Right kidney (tissue), 1 donor: Measurements from ENCODE around the gene LRRC3B.

Source experiments
- DNase-seq: peaks from one replicate; pipeline ENCODE4 v3.0.0-alpha.2; 2016

LRRC3B gene

DNA sequence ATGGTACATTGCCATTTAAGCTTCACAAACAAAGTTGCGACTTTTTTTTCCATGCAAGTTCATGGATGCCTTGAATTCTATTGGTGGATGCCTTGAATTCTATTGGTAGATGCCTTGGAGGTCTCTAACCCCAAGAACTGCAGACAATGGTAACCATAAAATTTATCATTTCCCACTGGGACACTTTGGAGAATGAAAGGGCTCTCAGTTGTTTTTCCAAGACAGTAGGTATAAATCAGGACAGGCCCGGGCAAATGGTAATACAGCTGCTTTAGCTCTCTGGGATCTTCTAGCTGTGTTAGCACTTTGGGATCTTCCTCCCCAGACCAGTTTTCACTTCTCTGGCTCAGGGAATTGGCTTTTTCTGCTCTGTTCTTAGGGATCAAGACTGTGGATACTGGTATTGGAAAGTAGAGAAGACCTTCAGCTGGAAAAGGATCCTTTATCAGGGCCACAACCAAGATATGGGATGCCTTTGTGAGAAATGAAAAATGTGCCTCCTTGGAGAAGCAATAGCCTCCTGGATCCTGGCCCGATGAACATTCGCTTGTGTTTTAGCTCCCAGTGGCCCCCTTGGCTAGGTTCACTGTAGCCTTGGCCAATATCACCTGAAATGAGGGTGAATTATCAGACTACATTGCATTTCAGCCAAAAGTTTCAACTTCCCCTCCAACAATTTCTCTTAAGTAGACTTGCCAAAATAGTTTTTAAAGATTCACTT is 8.3 kb downstream of the LRRC3B start:
- DNase-seq = no peak

DNA sequence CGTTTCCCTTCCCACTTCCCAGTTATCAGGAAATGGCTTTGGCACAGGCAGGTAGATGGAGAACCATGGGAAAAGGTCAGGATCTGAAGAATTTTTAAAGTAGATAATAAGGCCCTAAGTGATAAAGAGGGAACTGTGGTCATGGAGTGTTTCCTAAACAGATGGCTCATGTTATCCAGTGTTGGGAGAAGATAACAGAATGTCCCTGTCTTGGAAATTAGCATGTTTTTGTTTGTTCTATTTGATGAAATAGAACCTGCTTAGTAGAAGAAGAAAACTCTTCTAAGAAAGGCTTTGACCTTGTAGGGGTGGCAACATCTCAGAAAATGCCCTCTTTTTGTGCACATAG is 8.8 kb downstream of the LRRC3B start:
- DNase-seq = no peak

DNA sequence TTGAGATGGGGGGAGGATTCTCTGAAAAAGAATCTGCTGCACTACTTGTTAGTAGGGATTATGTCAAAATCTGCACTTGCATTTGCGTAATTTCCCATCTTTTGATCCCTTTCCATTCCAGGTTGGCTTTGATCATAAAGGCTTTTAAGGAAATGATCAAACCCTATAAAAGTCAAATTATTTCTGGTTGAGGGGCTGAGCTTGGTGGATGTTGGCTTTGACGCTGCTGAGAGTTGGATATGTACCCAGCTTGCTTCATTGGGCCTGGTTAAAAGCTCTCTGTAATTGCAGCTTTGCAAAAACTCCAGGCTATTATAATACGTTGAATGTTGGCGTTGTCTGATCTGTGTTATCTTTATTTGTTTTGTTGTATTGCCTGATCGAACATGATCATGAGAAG is 12.0 kb downstream of the LRRC3B start:
- no peak for DNase-seq

DNA sequence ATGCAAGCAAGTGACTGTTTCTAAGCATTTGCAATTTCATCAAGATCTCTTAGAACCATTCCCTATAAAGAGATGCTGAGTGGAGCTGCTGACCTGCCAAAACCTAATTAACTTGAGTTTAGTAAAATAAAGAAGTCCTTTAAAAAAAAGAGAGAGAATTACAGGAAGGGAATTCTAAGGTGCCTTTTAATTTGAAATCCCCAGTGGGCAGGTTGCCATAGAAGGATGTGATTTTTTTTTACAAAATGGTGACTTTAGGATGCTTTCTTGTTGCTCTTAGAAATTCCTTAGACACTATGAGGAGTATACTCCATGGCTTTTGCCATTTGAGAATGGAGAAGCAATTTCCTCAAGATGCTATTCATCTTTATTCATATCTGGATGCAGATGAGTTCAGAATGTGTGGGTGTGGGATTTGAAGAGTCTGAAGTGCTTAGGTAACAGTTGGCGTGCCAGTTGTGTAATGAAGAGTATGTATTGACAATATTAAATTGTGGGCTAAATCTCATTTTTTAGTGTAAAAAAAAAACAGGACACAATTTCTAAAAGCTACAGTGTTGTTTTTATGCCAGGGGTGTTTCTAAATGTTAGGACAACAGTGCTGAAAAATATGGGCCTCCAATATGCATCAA is 13.6 kb downstream of the LRRC3B start:
- DNase-seq = no peak

DNA sequence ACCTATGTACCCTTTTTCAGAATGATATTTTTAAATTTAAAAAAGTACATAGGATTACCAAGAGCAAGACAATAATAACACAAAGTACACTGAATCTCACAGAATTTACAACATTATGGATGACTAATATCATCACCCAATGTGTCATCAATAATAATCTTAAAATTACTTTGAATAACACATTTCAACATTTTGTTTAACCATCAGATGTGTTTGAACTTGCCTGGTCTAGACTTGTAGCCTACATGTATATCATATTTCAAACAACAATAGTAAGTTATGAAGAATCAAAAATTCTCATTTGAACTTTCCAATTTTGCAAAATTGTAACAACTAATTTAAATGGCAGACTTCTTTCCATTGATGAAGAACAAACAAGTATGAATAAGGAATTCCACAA is 15.1 kb downstream of the LRRC3B start:
- DNase-seq = no peak

DNA sequence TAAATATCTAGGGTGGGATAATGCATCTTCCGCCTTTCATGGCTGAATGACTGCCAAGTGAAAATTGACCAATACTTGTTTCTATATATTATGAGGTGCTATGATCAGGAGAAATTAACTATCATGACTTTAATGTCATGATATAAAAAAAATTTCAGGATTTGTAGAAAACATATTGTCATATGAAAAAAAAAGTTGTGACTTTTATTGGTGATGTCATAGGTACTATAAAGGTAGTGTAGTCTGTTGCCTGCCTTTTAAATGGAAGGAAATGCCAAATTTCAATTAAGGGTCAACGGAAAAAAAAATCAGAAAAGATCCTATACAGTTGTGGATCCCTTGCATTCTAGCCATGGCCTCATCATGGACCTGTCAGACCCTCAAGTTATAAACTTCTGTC is 15.5 kb downstream of the LRRC3B start:
- DNase-seq = no peak

DNA sequence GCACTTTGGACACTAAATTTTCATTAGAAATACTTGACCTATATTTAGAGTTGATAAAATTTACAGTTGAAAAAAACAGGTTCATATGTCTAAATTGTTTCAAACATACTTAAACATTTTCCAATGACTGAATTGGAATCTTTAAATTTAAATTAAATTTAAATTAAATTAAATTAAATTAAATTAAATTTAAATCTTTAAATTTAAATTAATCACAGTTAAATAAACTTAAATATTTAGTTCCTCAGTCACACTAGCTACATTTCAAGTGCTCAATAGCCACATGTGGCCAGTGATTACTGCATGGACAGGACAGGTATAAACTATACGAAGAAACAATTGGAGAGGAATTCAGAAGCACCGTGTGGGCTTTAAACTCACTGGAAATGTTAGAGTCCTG is 16.8 kb downstream of the LRRC3B start:
- DNase-seq = no peak

DNA sequence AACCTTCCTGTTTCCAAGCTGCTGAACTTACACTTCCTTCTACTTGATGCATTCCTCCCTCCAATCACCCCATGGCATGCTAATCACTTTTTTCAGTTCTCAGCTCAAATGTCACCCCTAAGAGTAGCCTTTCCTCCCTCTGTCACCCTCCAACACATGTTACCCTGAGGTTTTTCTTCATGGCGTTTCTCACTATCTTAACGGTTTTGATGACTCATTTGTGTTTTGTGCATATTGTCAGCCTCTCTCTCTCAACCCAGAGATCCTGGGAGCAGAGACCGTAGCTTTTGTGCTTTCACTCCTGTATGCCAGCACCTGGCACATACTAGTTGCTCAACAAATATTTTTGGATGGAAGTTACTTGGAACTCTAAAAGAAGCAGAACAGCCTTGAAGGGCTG is 24.5 kb downstream of the LRRC3B start:
- no peak for DNase-seq

DNA sequence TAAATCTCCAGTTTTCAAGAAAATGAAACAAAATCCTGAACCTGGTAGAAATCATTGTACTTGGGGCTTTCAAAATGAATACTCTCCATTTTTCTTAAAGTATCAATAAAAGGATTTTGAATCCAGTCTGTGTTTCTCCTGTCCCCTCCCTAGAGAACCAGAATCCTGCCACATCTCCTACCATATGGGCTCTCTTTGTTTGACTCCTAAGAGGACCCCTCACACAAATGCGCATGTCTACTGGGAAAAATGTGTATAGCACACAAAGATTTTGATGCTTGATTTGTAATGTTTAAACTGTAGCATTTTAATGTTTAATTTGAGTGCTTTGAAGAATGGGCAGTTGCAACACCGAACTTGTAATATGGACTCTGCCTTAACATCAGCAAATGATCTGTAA is 25.9 kb downstream of the LRRC3B start:
- no peak for DNase-seq

DNA sequence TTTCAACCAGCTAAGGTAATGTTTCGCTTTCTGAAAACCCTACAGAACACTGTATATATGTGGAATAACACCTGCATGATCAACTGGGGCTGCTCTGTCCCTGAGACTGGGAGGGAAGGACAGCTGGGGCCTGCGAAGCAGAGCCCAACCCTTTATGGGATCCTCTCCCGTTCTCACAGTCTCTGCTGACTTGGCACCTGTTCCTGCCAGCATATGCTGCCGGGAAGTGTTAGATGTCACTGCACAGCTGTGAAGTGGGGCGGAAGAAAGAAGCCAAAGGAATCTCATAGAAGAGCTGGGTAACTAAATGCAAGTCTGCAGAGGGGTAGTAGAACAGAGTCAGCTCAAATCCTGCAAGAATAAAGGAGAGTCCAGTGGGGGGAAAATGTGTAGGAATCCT is 29.6 kb downstream of the LRRC3B start:
- no peak for DNase-seq

DNA sequence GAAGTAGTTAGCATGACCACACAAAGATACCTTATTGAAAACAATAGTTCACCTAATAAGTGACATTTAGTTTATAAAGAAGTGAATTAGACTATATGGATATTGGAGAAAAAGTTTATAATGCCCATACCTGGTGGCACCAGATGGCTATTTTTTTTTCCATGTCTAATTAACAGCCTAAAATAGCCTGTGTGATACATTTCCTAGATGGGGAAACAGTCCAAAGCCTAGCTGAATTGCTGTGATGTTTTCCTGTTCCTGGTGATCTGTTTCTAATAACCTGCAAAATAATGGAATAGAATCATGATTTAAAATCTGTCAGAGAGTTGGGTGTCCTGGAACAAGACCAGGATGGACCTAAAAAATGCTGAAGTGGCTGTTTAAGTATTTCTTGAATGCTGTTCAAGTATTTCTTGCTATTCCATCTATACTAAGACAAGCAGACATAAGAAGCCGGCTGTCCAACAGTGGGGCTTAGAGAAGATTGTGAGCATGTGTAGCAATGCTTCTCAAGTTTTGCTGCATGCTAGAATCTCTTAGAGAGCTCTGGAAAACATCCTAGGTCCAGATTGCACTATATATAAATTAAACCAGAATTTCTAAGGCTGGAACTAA is 31.3 kb downstream of the LRRC3B start:
- no peak for DNase-seq

DNA sequence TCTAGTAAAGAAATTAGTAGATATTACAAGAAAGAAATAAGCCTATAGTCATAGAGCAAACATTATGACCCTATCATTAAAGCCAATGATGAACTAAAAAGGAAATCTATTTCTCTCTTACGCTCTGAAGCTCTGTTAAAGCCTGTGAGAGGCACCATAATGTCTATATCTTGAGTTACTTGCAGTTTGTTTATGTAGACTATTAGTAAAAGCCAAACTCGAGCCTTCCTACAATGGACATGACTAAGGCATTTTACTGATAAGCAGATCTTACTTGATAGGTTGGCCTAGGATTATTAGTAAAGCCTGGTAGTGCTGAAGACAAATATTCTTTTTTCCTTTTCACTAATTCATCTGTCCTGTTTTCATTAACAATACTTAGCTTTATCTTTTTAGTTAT is 32.7 kb downstream of the LRRC3B start:
- DNase-seq = no peak

DNA sequence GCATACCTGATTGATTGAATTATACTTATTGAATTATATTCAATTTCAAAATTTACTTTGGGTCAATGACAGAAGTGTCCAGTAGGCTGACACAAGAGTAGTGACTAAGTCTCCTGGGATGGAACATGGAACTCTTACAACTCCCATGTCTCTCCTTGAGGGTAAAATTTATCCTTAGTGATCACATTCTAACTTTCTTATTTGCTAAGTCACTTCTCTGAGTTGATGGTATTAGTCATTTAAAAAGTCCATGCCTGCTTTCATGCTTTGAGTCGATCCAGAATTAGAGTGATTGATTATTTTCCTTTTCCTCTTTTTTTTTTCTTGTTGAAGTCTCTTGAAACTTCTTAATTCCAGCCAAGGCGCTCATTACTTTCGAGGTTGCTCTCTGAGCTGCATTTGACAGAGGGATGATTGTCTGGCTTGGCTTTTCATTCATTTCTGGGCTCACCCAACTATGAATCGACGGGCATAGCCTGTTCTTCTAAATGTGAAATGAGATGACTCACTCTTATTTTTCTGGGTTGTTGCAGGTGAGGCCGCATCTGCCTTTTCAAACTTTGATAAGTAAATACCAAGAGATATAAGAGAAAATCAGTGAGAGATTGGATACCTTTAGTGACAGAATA is 34.9 kb downstream of the LRRC3B start:
- no peak for DNase-seq

DNA sequence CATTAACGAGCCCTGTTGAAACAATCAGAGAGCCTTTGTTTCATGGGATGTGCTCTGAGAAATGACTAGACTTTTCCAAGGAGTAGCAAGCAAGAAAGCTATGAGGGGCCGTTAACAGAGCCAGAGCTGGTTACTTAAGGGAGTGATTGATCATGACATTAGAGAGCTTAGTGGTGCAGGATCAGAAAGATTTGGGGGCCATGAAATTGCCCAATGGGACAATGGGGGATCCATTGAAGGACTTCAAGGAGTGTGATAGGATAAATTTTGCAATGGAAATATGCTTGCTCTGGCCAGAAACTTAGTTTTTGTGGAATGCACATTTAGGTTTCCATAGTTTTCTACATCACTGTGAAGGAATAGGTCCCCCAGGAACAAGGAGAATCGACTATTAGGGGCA is 45.6 kb downstream of the LRRC3B start:
- no peak for DNase-seq

DNA sequence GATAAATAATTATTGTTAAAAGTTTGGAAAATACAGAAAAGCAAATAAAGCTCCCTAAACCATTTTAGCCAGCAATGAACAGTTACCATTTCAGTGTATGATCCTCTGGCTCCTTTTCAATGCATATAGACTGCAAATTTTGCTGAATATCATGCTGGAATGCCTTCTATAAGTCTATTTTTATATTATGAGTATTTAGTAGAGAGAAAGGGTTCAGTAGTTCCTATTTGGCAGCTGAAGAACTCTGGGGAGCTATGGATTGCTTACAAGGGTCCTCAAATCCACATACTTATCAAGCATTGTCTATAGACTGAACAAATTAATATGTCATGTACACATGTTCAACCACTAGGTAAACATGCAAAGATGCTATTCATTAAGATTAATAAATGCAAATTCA is 46.1 kb downstream of the LRRC3B start:
- DNase-seq = no peak

DNA sequence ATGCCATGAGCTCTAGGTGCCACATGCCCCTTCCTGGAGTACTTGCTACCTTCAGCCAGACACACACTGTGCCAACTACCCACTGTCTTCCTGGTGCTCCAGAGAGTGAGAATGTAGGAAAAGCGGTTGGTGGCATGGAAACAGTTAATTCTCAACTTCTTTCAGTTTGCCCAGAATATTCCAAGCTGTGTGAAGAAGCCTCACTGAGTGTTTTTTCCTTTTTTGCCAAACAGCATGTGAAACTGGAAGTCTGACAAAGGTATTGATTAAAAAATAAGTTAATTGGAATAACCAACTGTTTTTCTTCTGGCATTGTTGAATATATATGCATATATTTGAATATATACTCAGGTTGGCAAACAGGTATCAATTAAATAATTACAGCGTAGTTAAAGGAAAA is 52.8 kb downstream of the LRRC3B start:
- no peak for DNase-seq

DNA sequence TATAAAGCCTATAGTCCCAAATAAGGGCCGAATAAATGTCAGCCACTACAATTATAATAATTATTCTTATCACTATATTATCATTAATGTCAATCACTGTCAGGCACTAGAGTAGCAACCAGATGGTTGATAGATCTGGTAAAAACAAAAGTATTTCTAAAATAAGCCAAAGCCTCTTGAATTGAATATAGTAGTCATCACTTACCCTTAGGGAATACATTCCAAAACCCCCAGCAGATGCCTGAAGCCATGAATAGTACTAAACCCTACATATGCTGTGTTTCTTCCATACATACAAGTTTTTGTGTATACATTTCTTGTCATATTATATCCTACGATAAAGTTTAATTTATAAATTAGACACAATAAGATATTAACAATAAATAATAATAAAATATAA is 59.1 kb downstream of the LRRC3B start:
- DNase-seq = no peak

DNA sequence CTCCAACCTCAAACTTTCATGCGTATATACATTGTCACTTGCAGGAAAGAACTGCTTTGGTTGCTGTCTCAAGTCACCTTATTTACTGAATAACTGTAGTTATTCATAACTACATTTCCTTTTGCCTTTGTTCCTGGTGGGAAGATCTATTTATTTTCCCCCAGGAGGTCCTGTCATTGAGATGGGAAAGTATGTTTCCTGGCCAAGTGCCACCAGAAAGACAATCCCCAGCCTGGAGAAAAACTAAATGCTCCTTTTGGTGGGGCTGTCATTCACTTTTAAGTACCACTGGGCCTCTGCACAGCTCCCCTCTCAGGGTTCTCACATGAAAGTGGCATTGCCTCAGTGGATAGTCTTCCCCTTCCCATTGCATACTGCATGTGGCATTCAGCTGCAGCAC is 59.8 kb downstream of the LRRC3B start:
- no peak for DNase-seq

DNA sequence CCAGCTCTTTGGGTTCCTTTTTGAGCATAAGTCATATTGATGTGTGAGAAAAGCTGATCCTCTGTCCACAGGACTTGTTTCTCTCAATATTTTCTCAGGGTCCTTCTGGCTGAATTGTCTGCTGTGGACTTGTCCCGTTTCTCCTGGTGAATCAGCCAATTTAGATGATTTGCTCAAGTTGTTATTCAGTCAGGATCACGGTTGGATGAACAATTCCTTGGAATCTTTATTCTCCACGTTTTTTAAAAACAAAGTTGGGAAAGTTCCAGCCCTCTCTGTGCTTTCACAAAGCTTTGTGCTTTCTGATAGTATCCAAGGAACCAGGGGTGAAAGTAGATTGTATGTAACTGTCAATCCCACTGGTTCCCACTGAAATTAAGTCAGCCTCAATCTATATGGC is 61.3 kb downstream of the LRRC3B start:
- no peak for DNase-seq

DNA sequence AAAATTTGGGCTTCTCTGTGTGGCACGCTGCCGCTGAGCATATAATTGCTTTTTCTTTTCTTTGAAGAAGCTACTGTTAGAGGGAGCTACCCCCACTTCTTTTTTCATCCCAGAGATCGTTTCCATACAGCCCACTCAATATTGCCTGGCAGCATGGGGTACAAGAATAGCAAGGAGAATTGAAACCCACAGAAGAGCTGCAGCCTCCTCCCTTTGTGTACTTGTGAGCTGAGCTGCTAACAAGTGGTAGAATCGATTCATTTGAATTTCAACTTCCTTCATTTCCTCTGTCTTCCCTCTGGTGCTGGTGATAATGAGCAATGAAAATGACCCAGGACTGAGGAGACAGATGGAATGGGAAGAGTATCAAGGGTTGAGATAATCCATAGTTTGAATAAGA is 64.9 kb downstream of the LRRC3B start:
- no peak for DNase-seq

DNA sequence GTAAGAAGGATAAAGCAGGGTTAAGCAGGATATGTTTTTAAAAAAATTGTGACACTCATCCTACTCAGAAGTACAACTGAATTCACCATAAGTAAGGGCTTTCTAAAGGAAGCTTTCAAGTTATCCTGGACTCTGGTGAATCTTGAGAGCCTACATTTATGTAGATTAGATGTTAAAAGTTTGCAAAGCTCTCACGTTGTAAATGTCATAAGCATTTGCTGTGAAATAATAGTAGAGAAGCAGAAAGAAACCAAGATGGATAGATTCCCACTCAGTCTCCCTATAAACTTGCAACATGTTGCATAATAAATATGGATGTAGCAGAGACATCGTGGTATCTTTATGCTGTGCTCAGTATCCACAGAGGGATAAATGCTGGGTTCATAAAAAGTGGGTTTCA is 77.0 kb downstream of the LRRC3B start:
- DNase-seq = no peak

DNA sequence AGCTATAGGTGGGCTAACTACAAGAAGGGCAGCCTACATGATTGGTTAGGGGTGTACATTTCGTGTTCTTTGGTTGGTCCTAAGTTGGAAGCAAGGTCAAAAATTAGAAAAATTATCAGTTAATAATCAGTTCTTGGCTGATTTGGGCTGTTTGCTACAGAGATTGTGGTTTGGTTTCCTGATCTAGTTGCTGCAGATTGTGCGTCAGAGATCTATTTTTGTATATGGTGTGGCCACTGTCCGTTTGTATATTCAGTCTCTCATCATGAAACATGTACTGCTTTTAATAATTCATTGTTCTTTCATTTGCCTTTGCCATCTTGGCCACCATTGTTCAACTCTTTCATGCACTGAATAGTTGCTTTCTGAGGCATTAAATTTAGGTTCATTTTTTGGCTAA is 80.9 kb downstream of the LRRC3B start:
- DNase-seq = no peak

DNA sequence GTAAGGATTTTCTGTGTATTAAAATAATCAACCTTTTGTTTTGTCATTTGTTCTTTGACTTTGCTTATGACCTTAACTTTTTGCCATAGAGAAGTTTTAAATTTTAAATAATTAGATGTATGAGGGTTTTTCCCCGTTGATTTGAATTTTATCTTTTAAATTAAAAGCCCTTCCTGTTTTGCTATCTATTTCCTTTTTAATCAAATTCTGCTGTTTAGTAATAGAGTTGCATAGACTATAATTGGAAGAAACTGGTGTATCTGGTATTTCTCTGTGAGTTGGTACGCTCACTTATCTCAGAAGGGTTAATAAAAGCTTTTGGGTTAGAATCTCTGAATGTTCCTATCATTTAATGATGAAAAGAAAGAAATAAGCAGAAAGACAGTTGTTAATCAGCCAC is 82.2 kb downstream of the LRRC3B start:
- no peak for DNase-seq

DNA sequence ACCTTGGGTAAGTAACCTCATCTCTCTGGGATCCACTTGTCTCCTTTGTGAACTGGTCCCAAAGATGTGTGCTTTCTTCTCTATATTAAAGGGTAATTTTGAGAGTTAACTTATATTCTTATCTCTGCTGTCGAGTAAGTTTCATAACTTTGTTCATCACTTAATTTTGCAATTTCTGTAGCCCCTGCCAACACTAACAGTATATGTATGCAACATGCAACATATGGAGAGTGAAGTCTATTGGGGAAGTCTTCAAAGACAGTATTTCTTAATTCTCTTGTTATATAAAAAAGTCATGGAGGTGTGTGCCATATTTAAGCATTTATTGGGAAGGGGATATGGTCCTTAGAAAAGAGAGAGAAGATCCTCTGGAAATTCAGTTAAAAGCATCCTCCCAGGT is 85.9 kb downstream of the LRRC3B start:
- no peak for DNase-seq
